ENCODE results near the gene SLC40A1.

DNA sequence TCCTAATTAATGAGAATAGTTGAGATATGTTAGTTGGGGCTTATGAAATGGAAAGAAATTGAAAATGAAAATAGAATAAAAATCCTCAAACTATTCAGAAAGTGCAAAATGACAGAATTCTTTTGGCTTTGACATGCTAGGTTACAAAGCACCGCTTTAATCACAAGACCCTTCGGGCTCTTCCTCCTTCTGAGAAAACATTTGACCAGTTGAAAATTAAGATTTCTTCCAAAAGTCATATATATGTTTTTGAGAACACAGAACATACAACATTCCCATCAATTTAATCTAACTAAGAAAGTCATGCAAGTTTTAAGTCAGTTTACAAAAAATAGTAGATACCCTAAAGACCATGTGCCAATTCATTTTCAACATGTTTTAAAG is 2.2 kb upstream of the SLC40A1 start:
- no peak for TF ChIP-seq CTCF (conservative IDR thresholded peaks at IDR 0.05; ENCODE audit: low read length)
- TF ChIP-seq EZH2phosphoT487 (IDR thresholded peaks at IDR 0.05; ENCODE audit: borderline replicate concordance, low read depth, low read length), result no peak
